ENCODE data around the gene TASOR2.

The TASOR2 gene

GRCh38 chr10:5655121-5655520 is 29.5 kb upstream of the TASOR2 start:
- no peak for DNase-seq (ENCODE audit: low spot score)

- DNase-seq (ENCODE audit: low spot score): no peak
Measured at GRCh38 chr10:5656737-5657579, 27.7 kb upstream of the TASOR2 start.

- DNase-seq (ENCODE audit: low spot score): no peak
Measured at GRCh38 chr10:5658871-5659618, 25.6 kb upstream of the TASOR2 start.

- DNase-seq (ENCODE audit: low spot score): no peak
Measured at GRCh38 chr10:5659702-5660528, 24.7 kb upstream of the TASOR2 start.

GRCh38 chr10:5661043-5661442 is 23.6 kb upstream of the TASOR2 start:
- DNase-seq (ENCODE audit: low spot score): peak; percentile 7

GRCh38 chr10:5662708-5663579 is 21.7 kb upstream of the TASOR2 start:
- DNase-seq (ENCODE audit: low spot score): no peak

GRCh38 chr10:5663692-5664427 is 20.8 kb upstream of the TASOR2 start:
- DNase-seq (ENCODE audit: low spot score): no peak

- DNase-seq (ENCODE audit: low spot score): no peak
Measured at GRCh38 chr10:5665373-5666007, 19.1 kb upstream of the TASOR2 start.

- DNase-seq (ENCODE audit: low spot score): peak; percentile 67
Measured at GRCh38 chr10:5666008-5666840, 18.4 kb upstream of the TASOR2 start, which contains the start of gene ASB13. TSS of gene ASB13 (minus strand) at chr10:5666595. CDS start at chr10:5666551, 44 bp downstream.

GRCh38 chr10:5666841-5667630 is 17.6 kb upstream of the TASOR2 start:
- no peak for DNase-seq (ENCODE audit: low spot score)

GRCh38 chr10:5668429-5668828 is 16.2 kb upstream of the TASOR2 start:
- no peak for DNase-seq (ENCODE audit: low spot score)

GRCh38 chr10:5669604-5670003 is 15.0 kb upstream of the TASOR2 start:
- DNase-seq (ENCODE audit: low spot score): no peak

- DNase-seq (ENCODE audit: low spot score): no peak
Measured at GRCh38 chr10:5670662-5671375, 13.8 kb upstream of the TASOR2 start.

GRCh38 chr10:5678397-5679036 is 6.1 kb upstream of the TASOR2 start:
- DNase-seq (ENCODE audit: low spot score): no peak

- no peak for DNase-seq (ENCODE audit: low spot score)
Measured at GRCh38 chr10:5679037-5679435, 5.6 kb upstream of the TASOR2 start.

- peak; percentile 24 for DNase-seq (ENCODE audit: low spot score)
Measured at GRCh38 chr10:5679606-5680005, 5.0 kb upstream of the TASOR2 start.

GRCh38 chr10:5681930-5682329 is 2.7 kb upstream of the TASOR2 start:
- no peak for DNase-seq (ENCODE audit: low spot score)

Data from globus pallidus (tissue), 1 donor.